GM23248 (cell line): ENCODE results near the gene BRAF.

Experiments
- EZH2 ChIP-seq: fragments of 200-600 bp; sonication (generic); IDR thresholded peaks from 2 replicates; pipeline ENCODE4 v1.6.1; 2018; ENCODE audit warnings: antibody characterized with exemption, mild to moderate bottlenecking; ENCODE audit not compliant: insufficient read depth, poor library complexity, severe bottlenecking
- EZH2phosphoT487 ChIP-seq: fragments of 200-600 bp; sonication (generic); IDR thresholded peaks from 2 replicates; pipeline ENCODE4 v1.6.1; 2018; ENCODE audit warnings: antibody characterized with exemption, moderate library complexity, mild to moderate bottlenecking, low read depth; ENCODE audit not compliant: insufficient read depth

DNA sequence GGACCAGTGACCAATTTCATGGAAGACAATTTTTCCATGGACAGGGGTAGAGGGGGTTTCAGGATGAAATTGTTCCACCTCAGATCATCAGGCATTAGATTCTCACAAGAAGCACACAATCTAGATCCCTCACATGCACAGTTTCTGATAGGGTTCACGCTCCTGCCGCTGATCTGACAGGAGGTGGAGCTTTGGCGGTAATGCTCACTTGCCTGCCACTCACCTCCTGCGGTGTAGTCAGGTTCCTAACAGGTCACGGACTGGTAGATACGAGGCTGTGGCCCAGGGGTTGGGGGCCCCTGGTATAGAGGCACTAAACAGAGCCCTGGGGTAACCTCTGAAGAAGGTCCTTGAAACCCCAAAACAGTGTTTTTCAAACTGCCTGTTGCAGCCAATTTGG is 6.5 kb downstream of the BRAF start:
- TF ChIP-seq EZH2, result no peak
- no peak for TF ChIP-seq EZH2phosphoT487
